ENCODE measurements around the gene RANGAP1. TPM values are rescaled to one million over a fixed set of nuclear protein-coding genes. Genes with fewer than 3 reads are reported as not detected.
"Not testable (repeated sequence)": the region's sequence is repeated elsewhere in the genome, so short reads cannot be mapped to it uniquely, and the experiment has no call there.

The RANGAP1 gene
- total RNA-seq, 1 donor from 2014 or later: 43.8 TPM

- no peaks in the 10 kb centered on the region for H3K36me3 ChIP-seq
- H3K9me3 ChIP-seq: no peaks in the 10 kb centered on the region
- peaks cover 17% of the 10 kb centered on the region for H3K4me1 ChIP-seq
- H3K27me3 ChIP-seq (ENCODE audit: low read depth): no peaks in the 10 kb centered on the region
- peak overlapping the region; percentile 90 for H3K27ac ChIP-seq
- H3K4me3 ChIP-seq: peak overlapping the region; percentile 94
- DNase-seq: no peak
- intact Hi-C loops (cut with DNase I): no loop called here
- ATAC-seq: no peak
- no peak for TF ChIP-seq CTCF (IDR thresholded peaks at IDR 0.05)
Observed at GRCh38 chr22:41300661-41301060, 14.7 kb upstream of the RANGAP1 start.

GRCh38 chr22:41296826-41297667, 11.1 kb upstream of the RANGAP1 start:
- intact Hi-C loops (cut with DNase I): no loop called here
- no peak for DNase-seq
- H3K27ac ChIP-seq: no peak overlapping the region
- ATAC-seq: no peak
- peaks cover 5% of the 10 kb centered on the region for H3K4me1 ChIP-seq
- no peaks in the 10 kb centered on the region for H3K9me3 ChIP-seq
- H3K27me3 ChIP-seq (ENCODE audit: low read depth): no peaks in the 10 kb centered on the region
- TF ChIP-seq CTCF (IDR thresholded peaks at IDR 0.05): no peak
- H3K36me3 ChIP-seq: no peaks in the 10 kb centered on the region
- no peak overlapping the region for H3K4me3 ChIP-seq

- H3K4me1 ChIP-seq; intact Hi-C loops (cut with DNase I); H3K27me3 ChIP-seq (ENCODE audit: low read depth); ATAC-seq; H3K9me3 ChIP-seq; DNase-seq; H3K4me3 ChIP-seq; H3K27ac ChIP-seq; H3K36me3 ChIP-seq: not testable (repeated sequence)
Observed at GRCh38 chr22:41294816-41295215, 8.8 kb upstream of the RANGAP1 start.

GRCh38 chr22:41290262-41291221, 4.6 kb upstream of the RANGAP1 start:
- intact Hi-C loops (cut with DNase I): no loop called here
- ATAC-seq: no peak
- Histone ChIP-seq H3K27ac (peak overlapping the region; percentile 85), H3K4me3 (no peak overlapping the region), H3K36me3 (no peaks in the 10 kb centered on the region), H3K9me3 (no peaks in the 10 kb centered on the region), H3K4me1 (peaks cover 33% of the 10 kb centered on the region), H3K27me3 (ENCODE audit: low read depth) (no peaks in the 10 kb centered on the region)
- DNase-seq: no peak
- no peak for TF ChIP-seq CTCF (IDR thresholded peaks at IDR 0.05)

GRCh38 chr22:41289671-41290070, 3.7 kb upstream of the RANGAP1 start:
- H3K36me3 ChIP-seq: peaks cover 1% of the 10 kb centered on the region
- intact Hi-C loops (cut with DNase I): no loop called here
- H3K27me3 ChIP-seq (ENCODE audit: low read depth): no peaks in the 10 kb centered on the region
- ATAC-seq (no peak), DNase-seq (no peak)
- no peak overlapping the region for H3K4me3 ChIP-seq
- no peak for TF ChIP-seq CTCF (IDR thresholded peaks at IDR 0.05)
- H3K4me1 ChIP-seq: peaks cover 41% of the 10 kb centered on the region
- peak overlapping the region; percentile 85 for H3K27ac ChIP-seq
- no peaks in the 10 kb centered on the region for H3K9me3 ChIP-seq

All from lower lobe of right lung (tissue), 2 donors.